Neural cell (in vitro differentiated cells): ENCODE measurements around the gene VPS37C. TPM values are rescaled to one million over a fixed set of nuclear protein-coding genes. Genes with fewer than 3 reads are reported as not detected.

Experiments used
- H2AFZ ChIP-seq: fragments of 200-600, 300-800 bp; sonication (generic), shearing (Covaris generic); 2 replicates; pipeline ENCODE4 v1.6.0; 2014; ENCODE audit warnings: low read depth, mild to moderate bottlenecking, antibody characterized with exemption, low read length, moderate library complexity
- H3F3A ChIP-seq: fragments of 200-600 bp; shearing (Covaris generic); 2 replicates; pipeline ENCODE4 v1.6.1; 2016; ENCODE audit warnings: mild to moderate bottlenecking, moderate library complexity, mixed read lengths, antibody characterized with exemption, low read length; ENCODE audit not compliant: insufficient read depth, poor library complexity, severe bottlenecking
- H3K27ac ChIP-seq: fragments of 200-600, 300-800 bp; sonication (generic), shearing (Covaris generic); 2 replicates; pipeline ENCODE4 v1.5.1; 2014; ENCODE audit warnings: mild to moderate bottlenecking, low read length, moderate library complexity
- H3K27me3 ChIP-seq: fragments of 300-800, 200-600 bp; sonication (generic), shearing (Covaris generic); 2 replicates; pipeline ENCODE4 v1.6.0; 2014; ENCODE audit warnings: mild to moderate bottlenecking, low read depth, low read length, moderate library complexity; ENCODE audit not compliant: insufficient read depth
- H3K36me3 ChIP-seq: fragments of 300-800, 200-600 bp; sonication (generic), shearing (Covaris generic); 2 replicates; pipeline ENCODE4 v1.5.1; 2014; ENCODE audit warnings: mild to moderate bottlenecking, antibody characterized with exemption, low read length, moderate library complexity; ENCODE audit not compliant: insufficient read depth
- H3K4me2 ChIP-seq: fragments of 300-800, 200-600 bp; sonication (generic), shearing (Covaris generic); 2 replicates; pipeline ENCODE4 v1.6.0; 2014; ENCODE audit warnings: mild to moderate bottlenecking, low read length
- H3K4me3 ChIP-seq: fragments of 300-800, 200-600 bp; sonication (generic), shearing (Covaris generic); 2 replicates; pipeline ENCODE4 v1.5.1; 2014; ENCODE audit warnings: mild to moderate bottlenecking, low read length, moderate library complexity
- H3K79me2 ChIP-seq: fragments of 200-600 bp; shearing (Covaris generic); replicated peaks from 2 replicates; pipeline ENCODE4 v1.6.0; 2014; ENCODE audit warnings: mild to moderate bottlenecking, low read length, moderate library complexity; ENCODE audit not compliant: insufficient read depth
- H3K9ac ChIP-seq: fragments of 300-800, 200-600 bp; sonication (generic), shearing (Covaris generic); 2 replicates; pipeline ENCODE4 v1.6.1; 2016; ENCODE audit warnings: mild to moderate bottlenecking, low read length, mixed read lengths
- H3K9me2 ChIP-seq: fragments of 200-600 bp; shearing (Covaris generic); 2 replicates; pipeline ENCODE4 v1.6.1; 2016; ENCODE audit warnings: mild to moderate bottlenecking, low read length, mixed read lengths; ENCODE audit not compliant: insufficient read depth
- H3K9me3 ChIP-seq: fragments of 200-600, 300-800 bp; sonication (generic), shearing (Covaris generic); 2 replicates; pipeline ENCODE4 v1.6.1; 2016; ENCODE audit warnings: mild to moderate bottlenecking, mixed run types, low read length, moderate library complexity, mixed read lengths
- H4K20me1 ChIP-seq: fragments of 200-600 bp; shearing (Covaris generic); 2 replicates; pipeline ENCODE4 v1.6.1; 2016; ENCODE audit warnings: mild to moderate bottlenecking, mixed run types; ENCODE audit not compliant: insufficient read depth
- EP300 ChIP-seq: fragments of 450-650 bp; conservative IDR thresholded peaks from 2 replicates; pipeline ENCODE4 v1.6.1; 2014; ENCODE audit warnings: antibody characterized with exemption, mild to moderate bottlenecking, moderate library complexity; ENCODE audit not compliant: poor library complexity, severe bottlenecking
- EZH2 ChIP-seq: fragments of 200-600, 300-800 bp; shearing (Covaris generic), sonication (generic); IDR thresholded peaks from 2 replicates; pipeline ENCODE4 v1.6.1; 2014; ENCODE audit warnings: antibody characterized with exemption, low read length, borderline replicate concordance, mild to moderate bottlenecking; ENCODE audit not compliant: insufficient read depth, poor library complexity, severe bottlenecking
- MXI1 ChIP-seq: fragments of 450-650 bp; conservative IDR thresholded peaks from 2 replicates; pipeline ENCODE4 v1.6.1; 2014; ENCODE audit warnings: antibody characterized with exemption, mild to moderate bottlenecking; ENCODE audit not compliant: poor library complexity, severe bottlenecking
- POLR2AphosphoS5 ChIP-seq: IDR thresholded peaks from 2 replicates; pipeline ENCODE4 v1.6.1; 2012
- RAD21 ChIP-seq: fragments of 450-650 bp; conservative IDR thresholded peaks from 2 replicates; pipeline ENCODE4 v1.6.1; 2014; ENCODE audit warnings: antibody characterized with exemption, mild to moderate bottlenecking, moderate library complexity
- SMC3 ChIP-seq: fragments of 450-650 bp; conservative IDR thresholded peaks from 2 replicates; pipeline ENCODE4 v1.6.1; 2014; ENCODE audit warnings: antibody characterized with exemption, mild to moderate bottlenecking, moderate library complexity; ENCODE audit not compliant: poor library complexity
- TAF1 ChIP-seq: IDR thresholded peaks from 2 replicates; pipeline ENCODE4 v1.6.1; 2012; ENCODE audit warnings: low read depth
- polyA plus RNA-seq: library from polyadenylated mRNA; depleted of rRNA; stranded (reverse); fragments of >200 nt; gene quantifications from 2 replicates; pipeline ENCODE4 v1.2.3, GENCODE V29; 2014
- TF ChIP-seq, protein P1 (sequence below): fragments of 450-650 bp; IDR thresholded peaks from 2 replicates; pipeline ENCODE4 v1.5.1; 2014; ENCODE audit warnings: antibody characterized with exemption, mild to moderate bottlenecking, moderate library complexity; ENCODE audit not compliant: poor library complexity, severe bottlenecking
- TF ChIP-seq, protein P2 (sequence below): IDR thresholded peaks from 2 replicates; pipeline ENCODE4 v1.6.1; 2012; ENCODE audit warnings: borderline replicate concordance

VPS37C gene
- polyA plus RNA-seq, 1 donor from 2014 or later: 7.3 TPM

DNA sequence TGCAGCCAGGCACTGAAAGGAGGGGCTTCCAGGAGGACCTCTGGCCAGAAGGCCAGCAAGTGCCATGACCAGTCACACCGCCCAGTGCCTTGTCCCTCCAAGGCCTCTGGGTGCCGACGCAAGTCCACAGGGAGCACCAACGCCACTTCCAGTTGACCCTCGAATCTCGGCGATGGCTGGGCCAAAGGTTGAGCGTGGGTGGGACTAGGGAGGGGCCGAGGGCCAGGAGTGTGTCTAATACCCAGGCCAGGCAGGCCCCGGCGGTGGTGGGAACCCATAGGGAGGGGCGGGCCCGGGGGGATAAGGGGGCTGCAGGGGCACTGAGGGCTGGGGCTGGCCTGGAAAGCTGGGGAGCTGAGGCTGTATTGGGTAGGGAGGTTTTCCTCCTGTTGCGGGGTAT is 29.6 kb downstream of the VPS37C start:
- H3K9me2 ChIP-seq: no peaks in the 10 kb centered on the region
- no peaks in the 10 kb centered on the region for H4K20me1 ChIP-seq
- H3K9me3 ChIP-seq: no peaks in the 10 kb centered on the region
- H3K27ac ChIP-seq: no peak overlapping the region
- H3K36me3 ChIP-seq: no peaks in the 10 kb centered on the region
- no peak overlapping the region for H3K4me3 ChIP-seq
- no peak overlapping the region for H2AFZ ChIP-seq
- no peaks in the 10 kb centered on the region for H3K79me2 ChIP-seq
- H3F3A ChIP-seq: no peaks in the 10 kb centered on the region
- H3K9ac ChIP-seq: no peak overlapping the region
- no peaks in the 10 kb centered on the region for H3K27me3 ChIP-seq
- TF ChIP-seq EP300: no peak
- TF ChIP-seq RAD21: no peak
- TF ChIP-seq, protein P1, sequence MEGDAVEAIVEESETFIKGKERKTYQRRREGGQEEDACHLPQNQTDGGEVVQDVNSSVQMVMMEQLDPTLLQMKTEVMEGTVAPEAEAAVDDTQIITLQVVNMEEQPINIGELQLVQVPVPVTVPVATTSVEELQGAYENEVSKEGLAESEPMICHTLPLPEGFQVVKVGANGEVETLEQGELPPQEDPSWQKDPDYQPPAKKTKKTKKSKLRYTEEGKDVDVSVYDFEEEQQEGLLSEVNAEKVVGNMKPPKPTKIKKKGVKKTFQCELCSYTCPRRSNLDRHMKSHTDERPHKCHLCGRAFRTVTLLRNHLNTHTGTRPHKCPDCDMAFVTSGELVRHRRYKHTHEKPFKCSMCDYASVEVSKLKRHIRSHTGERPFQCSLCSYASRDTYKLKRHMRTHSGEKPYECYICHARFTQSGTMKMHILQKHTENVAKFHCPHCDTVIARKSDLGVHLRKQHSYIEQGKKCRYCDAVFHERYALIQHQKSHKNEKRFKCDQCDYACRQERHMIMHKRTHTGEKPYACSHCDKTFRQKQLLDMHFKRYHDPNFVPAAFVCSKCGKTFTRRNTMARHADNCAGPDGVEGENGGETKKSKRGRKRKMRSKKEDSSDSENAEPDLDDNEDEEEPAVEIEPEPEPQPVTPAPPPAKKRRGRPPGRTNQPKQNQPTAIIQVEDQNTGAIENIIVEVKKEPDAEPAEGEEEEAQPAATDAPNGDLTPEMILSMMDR: no peak
- TF ChIP-seq POLR2AphosphoS5: no peak
- TF ChIP-seq MXI1: no peak
- TF ChIP-seq SMC3: no peak
- TF ChIP-seq, protein P2, sequence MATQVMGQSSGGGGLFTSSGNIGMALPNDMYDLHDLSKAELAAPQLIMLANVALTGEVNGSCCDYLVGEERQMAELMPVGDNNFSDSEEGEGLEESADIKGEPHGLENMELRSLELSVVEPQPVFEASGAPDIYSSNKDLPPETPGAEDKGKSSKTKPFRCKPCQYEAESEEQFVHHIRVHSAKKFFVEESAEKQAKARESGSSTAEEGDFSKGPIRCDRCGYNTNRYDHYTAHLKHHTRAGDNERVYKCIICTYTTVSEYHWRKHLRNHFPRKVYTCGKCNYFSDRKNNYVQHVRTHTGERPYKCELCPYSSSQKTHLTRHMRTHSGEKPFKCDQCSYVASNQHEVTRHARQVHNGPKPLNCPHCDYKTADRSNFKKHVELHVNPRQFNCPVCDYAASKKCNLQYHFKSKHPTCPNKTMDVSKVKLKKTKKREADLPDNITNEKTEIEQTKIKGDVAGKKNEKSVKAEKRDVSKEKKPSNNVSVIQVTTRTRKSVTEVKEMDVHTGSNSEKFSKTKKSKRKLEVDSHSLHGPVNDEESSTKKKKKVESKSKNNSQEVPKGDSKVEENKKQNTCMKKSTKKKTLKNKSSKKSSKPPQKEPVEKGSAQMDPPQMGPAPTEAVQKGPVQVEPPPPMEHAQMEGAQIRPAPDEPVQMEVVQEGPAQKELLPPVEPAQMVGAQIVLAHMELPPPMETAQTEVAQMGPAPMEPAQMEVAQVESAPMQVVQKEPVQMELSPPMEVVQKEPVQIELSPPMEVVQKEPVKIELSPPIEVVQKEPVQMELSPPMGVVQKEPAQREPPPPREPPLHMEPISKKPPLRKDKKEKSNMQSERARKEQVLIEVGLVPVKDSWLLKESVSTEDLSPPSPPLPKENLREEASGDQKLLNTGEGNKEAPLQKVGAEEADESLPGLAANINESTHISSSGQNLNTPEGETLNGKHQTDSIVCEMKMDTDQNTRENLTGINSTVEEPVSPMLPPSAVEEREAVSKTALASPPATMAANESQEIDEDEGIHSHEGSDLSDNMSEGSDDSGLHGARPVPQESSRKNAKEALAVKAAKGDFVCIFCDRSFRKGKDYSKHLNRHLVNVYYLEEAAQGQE: no peak
- TF ChIP-seq TAF1: no peak
- no peak for TF ChIP-seq EZH2
- H3K4me2 ChIP-seq: no peak overlapping the region

DNA sequence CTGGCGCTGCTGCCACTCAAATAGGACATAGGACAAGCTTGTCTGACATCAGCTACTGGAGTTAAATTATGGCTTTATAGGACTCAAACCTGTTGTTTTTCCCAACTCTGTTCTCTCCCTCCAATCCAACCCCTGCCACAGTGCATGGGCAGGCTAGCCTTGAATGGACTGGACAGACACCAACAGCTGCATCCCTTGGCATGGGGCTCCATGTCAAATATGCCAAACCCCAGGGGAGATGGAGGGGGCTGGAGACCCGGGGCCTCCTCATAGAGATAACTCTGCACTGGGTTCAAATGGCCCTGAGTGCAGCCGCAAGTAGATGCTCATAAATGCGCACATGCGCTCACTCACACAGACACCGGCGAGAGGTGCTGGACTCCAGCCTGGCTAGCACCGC is 30.0 kb downstream of the VPS37C start:
- no peak overlapping the region for H3K4me3 ChIP-seq
- no peaks in the 10 kb centered on the region for H3K27me3 ChIP-seq
- H3K9ac ChIP-seq: no peak overlapping the region
- no peaks in the 10 kb centered on the region for H3K9me3 ChIP-seq
- H3K79me2 ChIP-seq: no peaks in the 10 kb centered on the region
- H2AFZ ChIP-seq: no peak overlapping the region
- no peak overlapping the region for H3K27ac ChIP-seq
- no peaks in the 10 kb centered on the region for H4K20me1 ChIP-seq
- no peaks in the 10 kb centered on the region for H3K9me2 ChIP-seq
- H3F3A ChIP-seq: no peaks in the 10 kb centered on the region
- no peaks in the 10 kb centered on the region for H3K36me3 ChIP-seq
- H3K4me2 ChIP-seq: no peak overlapping the region
- TF ChIP-seq EP300: no peak
- no peak for TF ChIP-seq MXI1
- TF ChIP-seq RAD21: no peak
- TF ChIP-seq SMC3: no peak
- TF ChIP-seq, protein P1: no peak
- no peak for TF ChIP-seq POLR2AphosphoS5
- TF ChIP-seq EZH2: no peak
- TF ChIP-seq, protein P2: no peak
- TF ChIP-seq TAF1: no peak
